HEK293T (cell line): Measurements from ENCODE around the gene ARHGAP22.

Source experiments
- BHLHE40 ChIP-seq: fragments of 450-650 bp; IDR thresholded peaks from 2 replicates; pipeline ENCODE4 v1.6.1; 2016; ENCODE audit warnings: mild to moderate bottlenecking, moderate library complexity, borderline replicate concordance
- ELF4 ChIP-seq: fragments of 450-650 bp; IDR thresholded peaks from 2 replicates; pipeline ENCODE4 v1.6.1; 2017; ENCODE audit warnings: antibody characterized with exemption
- FOXM1 ChIP-seq: fragments of 450-650 bp; IDR thresholded peaks from 2 replicates; pipeline ENCODE4 v1.6.1; 2017; ENCODE audit warnings: mild to moderate bottlenecking, borderline replicate concordance
- HDGF ChIP-seq: fragments of 450-650 bp; IDR thresholded peaks from 2 replicates; pipeline ENCODE4 v1.6.1; 2017; ENCODE audit warnings: antibody characterized with exemption, borderline replicate concordance
- L3MBTL2 ChIP-seq: fragments of 450-650 bp; conservative IDR thresholded peaks from 2 replicates; pipeline ENCODE4 v1.6.1; 2016; ENCODE audit warnings: mild to moderate bottlenecking
- NFRKB ChIP-seq: fragments of 450-650 bp; IDR thresholded peaks from 2 replicates; pipeline ENCODE4 v1.6.1; 2016; ENCODE audit warnings: mild to moderate bottlenecking, moderate library complexity
- SP1 ChIP-seq: fragments of 450-650 bp; IDR thresholded peaks from 2 replicates; pipeline ENCODE4 v1.6.1; 2017
- SUZ12 ChIP-seq: fragments of 450-650 bp; IDR thresholded peaks from 2 replicates; pipeline ENCODE4 v1.6.1; 2016; ENCODE audit warnings: mild to moderate bottlenecking
- TF ChIP-seq, protein P1 (sequence below): fragments of 450-650 bp; IDR thresholded peaks from 2 replicates; pipeline ENCODE4 v1.6.1; 2016

DNA sequence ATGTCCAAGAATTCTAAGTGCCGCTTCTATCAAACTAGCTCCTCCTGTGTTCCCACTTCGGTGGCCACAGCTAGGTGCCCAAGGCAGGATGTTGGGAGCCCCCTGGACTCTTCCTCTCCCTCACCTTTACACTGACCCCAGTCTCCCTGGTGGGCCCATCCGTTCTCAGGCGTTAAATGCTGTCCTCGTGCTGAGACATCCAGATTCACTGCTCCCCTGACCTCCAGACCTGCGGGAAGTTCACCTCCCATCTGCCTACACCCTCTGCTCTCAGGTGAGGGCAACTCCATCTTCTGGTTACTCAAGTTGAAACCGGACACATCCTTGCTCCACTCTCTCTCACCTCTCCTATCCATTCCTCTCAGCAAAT lies 114.3 kb downstream of the ARHGAP22 start:
- TF ChIP-seq, protein P1, sequence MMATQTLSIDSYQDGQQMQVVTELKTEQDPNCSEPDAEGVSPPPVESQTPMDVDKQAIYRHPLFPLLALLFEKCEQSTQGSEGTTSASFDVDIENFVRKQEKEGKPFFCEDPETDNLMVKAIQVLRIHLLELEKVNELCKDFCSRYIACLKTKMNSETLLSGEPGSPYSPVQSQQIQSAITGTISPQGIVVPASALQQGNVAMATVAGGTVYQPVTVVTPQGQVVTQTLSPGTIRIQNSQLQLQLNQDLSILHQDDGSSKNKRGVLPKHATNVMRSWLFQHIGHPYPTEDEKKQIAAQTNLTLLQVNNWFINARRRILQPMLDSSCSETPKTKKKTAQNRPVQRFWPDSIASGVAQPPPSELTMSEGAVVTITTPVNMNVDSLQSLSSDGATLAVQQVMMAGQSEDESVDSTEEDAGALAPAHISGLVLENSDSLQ: no peak
- TF ChIP-seq SP1 (no peak), NFRKB (no peak), L3MBTL2 (no peak), FOXM1 (no peak), SUZ12 (no peak), HDGF (no peak), BHLHE40 (no peak), ELF4 (no peak)
